ENCODE measurements around the gene LSMEM2. TPM values are rescaled to one million over a fixed set of nuclear protein-coding genes. Genes with fewer than 3 reads are reported as not detected.

The LSMEM2 gene
- total and polyA plus RNA-seq, 9 of the 15 experiments (the other 6 are each of a cell fraction or from before 2014, with no cell fraction given) = not detected

- TF ChIP-seq ZNF696 (CRISPR knock-in tag; conservative IDR thresholded peaks at IDR 0.05) = no peak
- no peak for TF ChIP-seq E2F4 (CRISPR knock-in tag; IDR thresholded peaks at IDR 0.05; ENCODE audit: low read depth)
- no peak for TF ChIP-seq ZNF444 (CRISPR knock-in tag; IDR thresholded peaks at IDR 0.05)
- TF ChIP-seq ZNF778 (CRISPR knock-in tag; IDR thresholded peaks at IDR 0.05) = no peak
- no peak for TF ChIP-seq ZNF133 (CRISPR knock-in tag; IDR thresholded peaks at IDR 0.05)
- TF ChIP-seq FOXO4 (CRISPR knock-in tag; IDR thresholded peaks at IDR 0.05) = no peak
- TF ChIP-seq NCOR1 (IDR thresholded peaks at IDR 0.05) = no peak
- no peak for TF ChIP-seq SIN3A (IDR thresholded peaks at IDR 0.05; ENCODE audit: borderline replicate concordance in 2 of 2, control insufficient read depth in 1 of 2, low read depth in 2 of 2, low read length in 2 of 2)
- 0 out of 4 replicates have a peak, but pooled peaks of 1 of the 2 experiments have one; percentile 34 for TF ChIP-seq NRF1 (conservative IDR thresholded peaks at IDR 0.05 in 1 of 2, IDR thresholded peaks at IDR 0.05 in 1 of 2)
- no peak for TF ChIP-seq THAP12 (CRISPR knock-in tag; IDR thresholded peaks at IDR 0.05)
- no peak for TF ChIP-seq MEF2A (IDR thresholded peaks at IDR 0.05; ENCODE audit: control insufficient read depth, low read depth, low read length)
- TF ChIP-seq ELK3 (CRISPR knock-in tag; IDR thresholded peaks at IDR 0.05) = no peak
- TF ChIP-seq TEAD2 (tag; IDR thresholded peaks at IDR 0.05) = no peak
- no peak for TF ChIP-seq PATZ1 (CRISPR knock-in tag; IDR thresholded peaks at IDR 0.05; ENCODE audit: borderline replicate concordance)
- TF ChIP-seq RBM22 (IDR thresholded peaks at IDR 0.05; ENCODE audit: low read depth, low read length, poor library complexity, severe bottlenecking) = no peak
- TF ChIP-seq, protein P1, sequence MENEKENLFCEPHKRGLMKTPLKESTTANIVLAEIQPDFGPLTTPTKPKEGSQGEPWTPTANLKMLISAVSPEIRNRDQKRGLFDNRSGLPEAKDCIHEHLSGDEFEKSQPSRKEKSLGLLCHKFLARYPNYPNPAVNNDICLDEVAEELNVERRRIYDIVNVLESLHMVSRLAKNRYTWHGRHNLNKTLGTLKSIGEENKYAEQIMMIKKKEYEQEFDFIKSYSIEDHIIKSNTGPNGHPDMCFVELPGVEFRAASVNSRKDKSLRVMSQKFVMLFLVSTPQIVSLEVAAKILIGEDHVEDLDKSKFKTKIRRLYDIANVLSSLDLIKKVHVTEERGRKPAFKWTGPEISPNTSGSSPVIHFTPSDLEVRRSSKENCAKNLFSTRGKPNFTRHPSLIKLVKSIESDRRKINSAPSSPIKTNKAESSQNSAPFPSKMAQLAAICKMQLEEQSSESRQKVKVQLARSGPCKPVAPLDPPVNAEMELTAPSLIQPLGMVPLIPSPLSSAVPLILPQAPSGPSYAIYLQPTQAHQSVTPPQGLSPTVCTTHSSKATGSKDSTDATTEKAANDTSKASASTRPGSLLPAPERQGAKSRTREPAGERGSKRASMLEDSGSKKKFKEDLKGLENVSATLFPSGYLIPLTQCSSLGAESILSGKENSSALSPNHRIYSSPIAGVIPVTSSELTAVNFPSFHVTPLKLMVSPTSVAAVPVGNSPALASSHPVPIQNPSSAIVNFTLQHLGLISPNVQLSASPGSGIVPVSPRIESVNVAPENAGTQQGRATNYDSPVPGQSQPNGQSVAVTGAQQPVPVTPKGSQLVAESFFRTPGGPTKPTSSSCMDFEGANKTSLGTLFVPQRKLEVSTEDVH (IDR thresholded peaks at IDR 0.05; ENCODE audit: low read depth, partially characterized antibody) = no peak
- TF ChIP-seq SPI1 (IDR thresholded peaks at IDR 0.05; ENCODE audit: borderline replicate concordance, low read depth, low read length) = peak; percentile 51
Observed at GRCh38 chr3:50246517-50246954, 32.4 kb upstream of the LSMEM2 start (continued).
